ENCODE results near the gene LIME1. TPM values are rescaled to one million over a fixed set of nuclear protein-coding genes. Genes with fewer than 3 reads are reported as not detected.

The LIME1 gene
- total and polyA plus RNA-seq, 2 of the 8 experiments (the other 6 are each of a cell fraction or from before 2014, with no cell fraction given): 4.5 to 5.9 TPM

DNA sequence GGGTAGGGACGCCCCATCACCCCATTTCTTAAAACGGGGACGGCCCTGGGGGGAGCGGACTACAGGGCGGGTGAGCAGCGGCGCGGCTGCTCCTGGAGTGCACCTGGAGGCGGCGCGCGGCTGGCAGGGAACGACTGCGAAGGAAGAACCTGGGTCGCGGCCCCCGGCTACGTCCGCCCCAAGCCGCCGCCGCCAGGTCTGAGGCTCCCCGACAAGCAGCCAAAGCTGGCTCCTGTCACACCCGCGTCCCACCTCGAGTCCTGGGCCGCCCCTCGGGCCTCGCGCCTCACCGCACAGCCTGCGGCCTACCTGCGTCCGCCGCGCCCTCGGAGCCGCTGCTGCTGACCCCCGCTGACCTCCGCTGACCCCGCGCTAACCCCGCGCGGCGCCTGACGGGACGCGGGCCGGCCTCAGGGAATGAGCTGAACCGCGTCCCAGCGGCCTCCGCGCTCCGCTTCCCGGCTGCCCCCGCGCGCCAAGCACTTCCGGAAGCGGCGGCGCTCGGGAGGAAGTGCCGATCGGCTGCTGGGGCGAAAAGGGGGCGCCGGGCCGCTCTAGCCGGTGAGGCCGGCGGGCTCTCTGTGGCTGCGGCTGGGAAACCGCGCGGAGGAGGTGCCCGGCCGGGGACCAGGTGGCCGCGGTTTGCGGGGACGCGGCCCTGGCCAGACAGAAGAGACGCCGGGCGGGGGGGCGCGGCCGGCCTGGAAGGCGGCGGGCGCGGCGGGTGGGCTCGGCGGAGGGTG is 28.7 kb upstream of the LIME1 start, which contains the start of the genes ARFRP1 and ZGPAT:
Gene ARFRP1 (minus strand): TSS at position 419 of the 743 bp plus-strand sequence. CDS start 885 bp downstream, outside the sequence.
Gene ZGPAT (plus strand): TSS at position 482 of the 743 bp plus-strand sequence. CDS start 542 bp downstream, outside the sequence.
- Histone ChIP-seq H2BK20ac (ENCODE audit: low read length) (no peak within 1 kb of the TSS), H3K9me3 (ENCODE audit: insufficient read depth in 2 of 2, low read depth in 1 of 2, low read length in 1 of 2) (no peaks in the 10 kb centered on the region), H2BK12ac (ENCODE audit: low read depth, low read length) (no peak within 1 kb of the TSS), H3K79me2 (ENCODE audit: control insufficient read depth in 1 of 2, insufficient read depth in 2 of 2, low read length in 2 of 2) (peaks cover 0 to 52% of the 10 kb centered on the region in 2 experiments; a peak in 3 of 4 replicates), H3K27me3 (replicated peaks in 1 of 4; ENCODE audit: control insufficient read depth in 3 of 4, extremely low read depth in 1 of 4, insufficient read depth in 3 of 4, low read length in 3 of 4) (no peaks in the 10 kb centered on the region), H3K23me2 (ENCODE audit: low read depth, low read length) (peaks cover 5% of the 10 kb centered on the region; the same call in 1 of the 2 replicates), H3K4ac (replicated peaks; ENCODE audit: insufficient read length, low read depth, low read length) (no peak within 1 kb of the TSS), H4K8ac (ENCODE audit: extremely low read depth, insufficient read depth, low read length) (peak within 1 kb of the TSS; percentile 86), H3K56ac (replicated peaks; ENCODE audit: insufficient read length, low read depth, low read length) (peak within 1 kb of the TSS; percentile 59), H4K91ac (replicated peaks; ENCODE audit: insufficient read length, low read length) (peak within 1 kb of the TSS; percentile 30), H3K79me1 (ENCODE audit: low read depth, low read length) (peaks cover 10% of the 10 kb centered on the region; the same call in 1 of the 2 replicates), H3K4me1 (replicated peaks in 1 of 4; ENCODE audit: control insufficient read depth in 3 of 4, insufficient read depth in 4 of 4, low read length in 3 of 4) (peaks cover 0 to 11% (median 6%) of the 10 kb centered on the region in 4 experiments; a peak in 5 of 7 replicates), H3K36me3 (ENCODE audit: control insufficient read depth in 2 of 4, insufficient read depth in 4 of 4, low read length in 3 of 4) (peaks cover 7 to 33% (median 12%) of the 10 kb centered on the region in 4 experiments), H3K27ac (ENCODE audit: low read depth, low read length) (no peak within 1 kb of the TSS), H3K4me3 (ENCODE audit: extremely low read depth in 1 of 4, insufficient read depth in 2 of 4, low read depth in 3 of 4, low read length in 4 of 4) (peak within 1 kb of the TSS; percentile 46 to 88 (median 74)), H2BK120ac (replicated peaks; ENCODE audit: low read depth, low read length) (no peak within 1 kb of the TSS), H4K5ac (ENCODE audit: insufficient read length, low read depth, low read length) (peak within 1 kb of the TSS; percentile 93), H4K20me1 (replicated peaks in 1 of 2; ENCODE audit: control insufficient read depth in 1 of 2, insufficient read depth in 2 of 2, low read length in 2 of 2) (peaks cover 8 to 16% of the 10 kb centered on the region in 2 experiments), H2BK15ac (ENCODE audit: low read length) (no peak within 1 kb of the TSS), H3K4me2 (ENCODE audit: insufficient read depth in 1 of 2, low read depth in 2 of 2, low read length in 2 of 2) (peak within 1 kb of the TSS; percentile 80 to 97), H3K9ac (replicated peaks in 1 of 4; ENCODE audit: extremely low read depth in 1 of 4, low read depth in 3 of 4, low read length in 3 of 4) (peak within 1 kb of the TSS; percentile 42 to 80 (median 52); a peak in 6 of 7 replicates), H2AFZ (ENCODE audit: low read length) (no peak within 1 kb of the TSS), H2AK5ac (ENCODE audit: low read depth, low read length) (no peak within 1 kb of the TSS), H2BK5ac (ENCODE audit: low read depth, low read length) (no peak within 1 kb of the TSS; the same call in 1 of the 2 replicates), H3K18ac (ENCODE audit: extremely low read depth, low read length) (no peak within 1 kb of the TSS; the same call in 1 of the 2 replicates), H3K23ac (ENCODE audit: insufficient read length) (no peak within 1 kb of the TSS), H3K14ac (ENCODE audit: insufficient read length) (no peak within 1 kb of the TSS)
- DNase-seq (ENCODE audit: low read depth in 1 of 2, low spot score in 2 of 2) (peak in 1 of 2 experiments; percentile 93), FAIRE-seq (no peak)
- 3% methylated on average over 68 of the region's 98 CpGs; no CpG with 5 or more reads in 1 of the 2 experiments for WGBS, 2 experiments (ENCODE audit: extremely low coverage in 1 of 2, insufficient coverage in 1 of 2, insufficient read length in 1 of 2, insufficient replicate concordance in 2 of 2, low coverage in 1 of 2, low lambda C conversion rate in 2 of 2, missing lambda C conversion rate in 1 of 2)
- ChIA-PET CTCF (ENCODE audit: partially characterized antibody) (interaction anchor here (0.6 to 2.4 kb wide), 16 partner anchors 9 to 1466 kb away, joined by 3 to 9 read pairs (median 4); partner anchors contain the start of genes LIME1, TNFRSF6B and TPD52L2), POLR2A (ENCODE audit: partially characterized antibody) (interaction anchor here (0.6 to 4.7 kb wide), 22 partner anchors 9 to 186 kb away, joined by 3 to 49 read pairs (median 4); partner anchors contain the start of genes LIME1, RTEL1, SLC2A4RG and STMN3)
- peak; percentile 83 for TF ChIP-seq GABPA (IDR thresholded peaks at IDR 0.05; ENCODE audit: borderline replicate concordance, insufficient read depth, low read length)
- TF ChIP-seq, protein P1, sequence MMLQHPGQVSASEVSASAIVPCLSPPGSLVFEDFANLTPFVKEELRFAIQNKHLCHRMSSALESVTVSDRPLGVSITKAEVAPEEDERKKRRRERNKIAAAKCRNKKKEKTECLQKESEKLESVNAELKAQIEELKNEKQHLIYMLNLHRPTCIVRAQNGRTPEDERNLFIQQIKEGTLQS (IDR thresholded peaks at IDR 0.05; ENCODE audit: insufficient read depth, low read depth, low read length): 0 out of 2 replicates have a peak, but pooled peaks have one; percentile 37
- no peak for TF ChIP-seq BACH1 (IDR thresholded peaks at IDR 0.05; ENCODE audit: low read length)
- TF ChIP-seq RAD21 (IDR thresholded peaks at IDR 0.05 in 1 of 2, conservative IDR thresholded peaks at IDR 0.05 in 1 of 2; ENCODE audit: low read depth in 2 of 2, low read length in 2 of 2): 0 out of 4 replicates have a peak, but pooled peaks of 1 of the 2 experiments have one; percentile 0
- TF ChIP-seq SIRT6 (IDR thresholded peaks at IDR 0.05; ENCODE audit: low read length): no peak
- no peak for TF ChIP-seq SP4 (IDR thresholded peaks at IDR 0.05; ENCODE audit: low read length)
- TF ChIP-seq RXRA (IDR thresholded peaks at IDR 0.05; ENCODE audit: insufficient read depth, low read depth, low read length): peak; percentile 99
- TF ChIP-seq SIN3A (conservative IDR thresholded peaks at IDR 0.05 in 1 of 2, IDR thresholded peaks at IDR 0.05 in 1 of 2; ENCODE audit: low read depth in 1 of 2, low read length in 2 of 2): peak; percentile 58 to 74; a peak in 1 of 4 replicates
- no peak for TF ChIP-seq SIX5 (IDR thresholded peaks at IDR 0.05; ENCODE audit: low read depth, low read length)
- TF ChIP-seq CREB1 (IDR thresholded peaks at IDR 0.05): no peak
- no peak for TF ChIP-seq ASH2L (IDR thresholded peaks at IDR 0.05; ENCODE audit: low read length)
